22Rv1 (cell line): ENCODE data around the gene SLC16A5.

Experiments used
- ZFX ChIP-seq: fragments of 450-650 bp; IDR thresholded peaks from 2 replicates; pipeline ENCODE4 v1.6.1; 2017; ENCODE audit warnings: antibody characterized with exemption, borderline replicate concordance
- TF ChIP-seq, protein P1 (sequence below): fragments of 450-650 bp; IDR thresholded peaks from 2 replicates; pipeline ENCODE4 v1.5.1; 2017; ENCODE audit warnings: mild to moderate bottlenecking

GRCh38 chr17:75063201-75063600, 24.6 kb upstream of the SLC16A5 start:
- TF ChIP-seq, protein P1, sequence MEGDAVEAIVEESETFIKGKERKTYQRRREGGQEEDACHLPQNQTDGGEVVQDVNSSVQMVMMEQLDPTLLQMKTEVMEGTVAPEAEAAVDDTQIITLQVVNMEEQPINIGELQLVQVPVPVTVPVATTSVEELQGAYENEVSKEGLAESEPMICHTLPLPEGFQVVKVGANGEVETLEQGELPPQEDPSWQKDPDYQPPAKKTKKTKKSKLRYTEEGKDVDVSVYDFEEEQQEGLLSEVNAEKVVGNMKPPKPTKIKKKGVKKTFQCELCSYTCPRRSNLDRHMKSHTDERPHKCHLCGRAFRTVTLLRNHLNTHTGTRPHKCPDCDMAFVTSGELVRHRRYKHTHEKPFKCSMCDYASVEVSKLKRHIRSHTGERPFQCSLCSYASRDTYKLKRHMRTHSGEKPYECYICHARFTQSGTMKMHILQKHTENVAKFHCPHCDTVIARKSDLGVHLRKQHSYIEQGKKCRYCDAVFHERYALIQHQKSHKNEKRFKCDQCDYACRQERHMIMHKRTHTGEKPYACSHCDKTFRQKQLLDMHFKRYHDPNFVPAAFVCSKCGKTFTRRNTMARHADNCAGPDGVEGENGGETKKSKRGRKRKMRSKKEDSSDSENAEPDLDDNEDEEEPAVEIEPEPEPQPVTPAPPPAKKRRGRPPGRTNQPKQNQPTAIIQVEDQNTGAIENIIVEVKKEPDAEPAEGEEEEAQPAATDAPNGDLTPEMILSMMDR, result no peak
- no peak for TF ChIP-seq ZFX
